Neuron (in vitro differentiated cells): ENCODE results near the gene BAHCC1.
"Not testable (repeated sequence)": the region's sequence is repeated elsewhere in the genome, so short reads cannot be mapped to it uniquely, and the experiment has no call there.

Experiments
- H2AFZ ChIP-seq: one replicate; pipeline ENCODE4 v1.6.1; 2013; ENCODE audit warnings: low read depth, mild to moderate bottlenecking, inconsistent platforms, low read length, moderate library complexity
- H3K27me3 ChIP-seq: one replicate; pipeline ENCODE4 v1.6.1; 2013; ENCODE audit warnings: low read length; ENCODE audit not compliant: insufficient read depth
- H3K36me3 ChIP-seq: one replicate; pipeline ENCODE4 v1.6.1; 2013; ENCODE audit warnings: low read length; ENCODE audit not compliant: insufficient read depth
- H3K4me1 ChIP-seq: one replicate; pipeline ENCODE4 v1.6.1; 2013; ENCODE audit warnings: low read length; ENCODE audit not compliant: insufficient read depth
- H3K4me3 ChIP-seq: 2 replicates; pipeline ENCODE4 v1.5.1; 2013; ENCODE audit warnings: mild to moderate bottlenecking, low read length, moderate library complexity
- H3K9me3 ChIP-seq: one replicate; pipeline ENCODE4 v1.6.1; 2013; ENCODE audit warnings: low read length

The BAHCC1 gene

DNA sequence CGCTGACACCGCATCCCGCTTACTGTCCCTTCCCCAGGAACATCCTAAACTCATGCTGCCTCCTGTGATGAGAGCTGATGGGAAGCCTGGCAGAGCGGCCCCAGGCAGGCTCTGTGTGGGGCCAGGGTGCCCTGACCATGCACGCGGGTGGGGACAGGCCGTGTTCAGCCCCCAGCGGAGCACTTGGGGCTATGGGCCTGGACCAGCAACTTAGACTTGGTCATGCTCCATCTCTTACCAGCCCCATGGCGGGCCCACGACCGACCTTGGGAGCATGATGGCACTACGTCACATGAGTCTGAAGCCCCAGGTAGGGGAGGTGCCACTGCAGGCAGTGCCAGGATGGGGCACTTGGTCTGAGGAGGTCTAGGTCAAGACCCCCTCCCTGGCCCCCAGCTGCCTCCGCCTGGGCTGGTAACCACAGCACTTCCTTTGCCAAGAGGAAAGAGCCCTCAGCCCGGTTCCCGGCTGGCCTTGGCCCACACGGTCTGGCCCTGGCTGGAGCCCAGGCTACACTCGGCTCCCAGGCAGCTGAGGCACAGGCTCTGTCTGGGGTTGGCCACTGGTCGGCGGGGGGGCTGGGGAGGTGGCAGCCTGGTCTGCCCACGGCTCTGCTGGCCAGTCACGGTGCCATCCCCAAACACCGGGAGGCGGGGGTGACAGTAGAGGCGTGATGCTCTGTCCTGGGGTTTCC is 25.7 kb downstream of the BAHCC1 start:
- peaks cover 23% of the 10 kb centered on the region for H3K4me1 ChIP-seq
- no peaks in the 10 kb centered on the region for H3K27me3 ChIP-seq
- no peak overlapping the region for H3K4me3 ChIP-seq
- no peaks in the 10 kb centered on the region for H3K9me3 ChIP-seq
- H3K36me3 ChIP-seq, result no peaks in the 10 kb centered on the region
- no peak overlapping the region for H2AFZ ChIP-seq

GRCh38 chr17:81422776-81423697 is 27.8 kb downstream of the BAHCC1 start:
- no peak overlapping the region for H3K4me3 ChIP-seq
- no peaks in the 10 kb centered on the region for H3K36me3 ChIP-seq
- H2AFZ ChIP-seq, result no peak overlapping the region
- H3K4me1 ChIP-seq, result peaks cover 23% of the 10 kb centered on the region
- no peaks in the 10 kb centered on the region for H3K9me3 ChIP-seq
- no peaks in the 10 kb centered on the region for H3K27me3 ChIP-seq

DNA sequence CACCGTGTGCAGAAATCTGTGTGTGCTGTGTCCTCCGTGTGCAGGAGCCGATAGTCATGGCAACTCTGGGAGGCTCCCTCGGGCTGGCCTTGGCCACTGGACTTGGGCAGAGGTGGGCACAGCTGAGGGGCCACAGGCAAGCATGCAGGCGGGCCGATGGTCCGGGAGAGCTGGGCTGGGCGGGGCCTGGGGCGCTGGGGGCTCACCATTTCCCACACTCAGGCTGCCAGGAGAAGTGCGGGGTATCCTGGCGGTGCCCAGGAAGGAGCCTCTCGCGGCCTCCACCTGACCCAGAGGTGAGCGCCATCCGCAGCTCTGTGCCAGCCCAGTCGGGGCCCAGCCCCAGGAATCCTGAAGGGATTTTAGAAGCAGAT is 28.4 kb downstream of the BAHCC1 start:
- H3K4me3 ChIP-seq, result no peak overlapping the region
- H3K4me1 ChIP-seq, result peaks cover 21% of the 10 kb centered on the region
- H3K36me3 ChIP-seq, result no peaks in the 10 kb centered on the region
- no peaks in the 10 kb centered on the region for H3K27me3 ChIP-seq
- H3K9me3 ChIP-seq, result no peaks in the 10 kb centered on the region
- H2AFZ ChIP-seq, result no peak overlapping the region

- H2AFZ ChIP-seq, result no peak overlapping the region
- H3K9me3 ChIP-seq, result no peaks in the 10 kb centered on the region
- H3K36me3 ChIP-seq, result no peaks in the 10 kb centered on the region
- H3K4me1 ChIP-seq, result peaks cover 19% of the 10 kb centered on the region
- H3K4me3 ChIP-seq, result no peak overlapping the region
- no peaks in the 10 kb centered on the region for H3K27me3 ChIP-seq
Measured at GRCh38 chr17:81424151-81425017, 29.1 kb downstream of the BAHCC1 start.

DNA sequence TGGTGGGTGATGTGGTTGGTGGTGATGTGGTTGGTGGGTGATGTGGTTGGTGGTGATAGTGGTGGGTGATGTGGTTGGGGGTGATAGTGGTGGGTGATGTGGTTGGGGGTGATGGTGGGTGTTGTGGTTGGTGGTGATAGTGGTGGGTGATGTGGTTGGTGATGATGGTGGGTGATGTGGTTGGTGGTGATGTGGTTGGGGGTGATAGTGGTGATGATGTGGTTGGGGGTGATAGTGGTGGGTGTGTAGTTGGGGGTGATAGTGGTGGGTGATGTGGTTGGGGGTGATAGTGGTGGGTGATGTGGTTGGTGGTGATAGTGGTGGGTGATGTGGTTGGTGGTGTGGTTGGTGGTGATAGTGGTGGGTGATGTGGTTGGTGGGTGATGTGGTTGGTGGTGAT is 29.8 kb downstream of the BAHCC1 start:
- not testable (repeated sequence) for H3K4me3 ChIP-seq, H2AFZ ChIP-seq, H3K9me3 ChIP-seq, H3K27me3 ChIP-seq, H3K36me3 ChIP-seq
- peaks cover 25% of the 10 kb centered on the region for H3K4me1 ChIP-seq

GRCh38 chr17:81425716-81426392 is 30.6 kb downstream of the BAHCC1 start:
- not testable (repeated sequence) for H3K36me3 ChIP-seq, H2AFZ ChIP-seq, H3K27me3 ChIP-seq, H3K9me3 ChIP-seq, H3K4me3 ChIP-seq
- H3K4me1 ChIP-seq, result peaks cover 32% of the 10 kb centered on the region

GRCh38 chr17:81426393-81427172 is 31.3 kb downstream of the BAHCC1 start:
- H3K9me3 ChIP-seq, result no peaks in the 10 kb centered on the region
- no peaks in the 10 kb centered on the region for H3K36me3 ChIP-seq
- no peaks in the 10 kb centered on the region for H3K27me3 ChIP-seq
- H2AFZ ChIP-seq, result no peak overlapping the region
- peaks cover 33% of the 10 kb centered on the region for H3K4me1 ChIP-seq
- no peak overlapping the region for H3K4me3 ChIP-seq

DNA sequence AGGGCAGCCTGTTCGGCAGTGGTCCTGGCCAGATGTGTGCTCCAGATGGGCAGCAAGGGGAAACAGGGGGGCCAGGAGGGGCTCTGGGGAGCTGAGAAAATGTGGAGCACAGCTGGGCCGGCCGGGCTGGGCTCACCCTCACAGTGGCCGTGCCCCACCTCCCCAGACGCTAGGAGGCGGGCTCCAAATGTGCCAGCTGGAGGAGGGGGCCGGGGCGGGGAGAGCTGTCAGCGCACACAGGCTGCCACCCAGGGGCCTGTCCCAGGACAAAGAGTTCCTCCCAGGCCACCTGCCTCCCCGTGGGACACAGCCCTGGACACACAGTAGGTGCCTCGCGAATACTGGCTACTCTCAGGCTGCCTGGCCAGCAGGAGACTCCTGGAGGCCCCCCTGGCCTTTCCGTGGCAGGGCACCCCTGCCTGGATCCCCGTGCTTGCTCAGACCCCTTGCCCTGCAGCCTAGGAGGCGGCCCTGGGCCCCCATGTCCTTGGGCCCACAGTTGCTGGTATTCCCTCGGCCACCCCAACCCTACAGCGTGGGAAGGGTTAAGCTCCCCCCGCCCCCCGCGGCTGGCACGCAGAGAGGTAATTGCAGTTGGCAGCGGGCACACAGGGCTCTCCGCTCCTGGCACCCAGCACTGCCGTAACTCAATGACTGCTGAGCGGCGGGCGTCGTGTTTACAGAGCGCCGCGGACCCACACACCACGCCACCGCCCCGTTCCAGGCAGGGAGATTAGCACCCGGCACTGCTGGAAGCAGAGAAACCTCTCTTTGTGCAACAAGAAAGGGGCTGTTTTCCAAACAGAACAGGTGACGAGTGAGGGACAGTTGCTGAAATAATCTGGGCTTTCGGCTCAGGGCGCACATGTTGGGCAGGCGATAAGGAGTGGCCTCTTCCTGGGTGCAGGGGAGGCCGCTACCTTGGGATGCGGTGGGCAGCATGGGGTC is 32.2 kb downstream of the BAHCC1 start:
- H3K4me1 ChIP-seq, result peaks cover 33% of the 10 kb centered on the region
- H3K27me3 ChIP-seq, result no peaks in the 10 kb centered on the region
- H3K4me3 ChIP-seq, result no peak overlapping the region
- no peaks in the 10 kb centered on the region for H3K36me3 ChIP-seq
- H3K9me3 ChIP-seq, result no peaks in the 10 kb centered on the region
- no peak overlapping the region for H2AFZ ChIP-seq

DNA sequence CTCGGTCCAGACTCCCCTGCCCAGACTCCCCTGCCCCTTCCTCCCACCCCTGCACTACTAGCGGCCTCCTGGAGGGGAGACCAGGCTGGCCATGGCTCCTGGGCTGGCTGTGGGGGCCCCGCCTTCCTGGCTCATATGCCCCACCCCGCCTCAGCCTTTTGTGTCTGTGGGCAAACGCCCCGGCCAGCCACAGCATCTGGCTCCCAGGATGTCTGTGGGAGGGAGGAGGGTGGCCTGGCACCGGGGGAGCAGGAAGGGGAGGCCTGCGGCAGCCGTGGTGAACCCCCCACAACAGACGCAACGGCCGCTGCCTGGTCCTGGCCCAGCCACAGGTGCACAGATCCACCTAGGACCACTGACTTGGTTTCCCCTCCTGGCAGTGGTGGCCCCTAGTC is 32.9 kb downstream of the BAHCC1 start:
- no peaks in the 10 kb centered on the region for H3K27me3 ChIP-seq
- H2AFZ ChIP-seq, result no peak overlapping the region
- H3K4me3 ChIP-seq, result no peak overlapping the region
- H3K36me3 ChIP-seq, result no peaks in the 10 kb centered on the region
- H3K9me3 ChIP-seq, result no peaks in the 10 kb centered on the region
- peaks cover 26% of the 10 kb centered on the region for H3K4me1 ChIP-seq

GRCh38 chr17:81428516-81428915 is 33.3 kb downstream of the BAHCC1 start:
- Histone ChIP-seq H3K4me1 (peaks cover 22% of the 10 kb centered on the region), H3K4me3 (no peak overlapping the region), H2AFZ (no peak overlapping the region), H3K9me3 (no peaks in the 10 kb centered on the region), H3K27me3 (no peaks in the 10 kb centered on the region), H3K36me3 (no peaks in the 10 kb centered on the region)

GRCh38 chr17:81428948-81429774 is 33.9 kb downstream of the BAHCC1 start:
- no peaks in the 10 kb centered on the region for H3K36me3 ChIP-seq
- no peak overlapping the region for H3K4me3 ChIP-seq
- peaks cover 20% of the 10 kb centered on the region for H3K4me1 ChIP-seq
- H2AFZ ChIP-seq, result no peak overlapping the region
- H3K9me3 ChIP-seq, result no peaks in the 10 kb centered on the region
- no peaks in the 10 kb centered on the region for H3K27me3 ChIP-seq
